A673 (cell line): Measurements from ENCODE around the gene CNN2. TPM values are rescaled to one million over a fixed set of nuclear protein-coding genes. Genes with fewer than 3 reads are reported as not detected.

Experiments used
- BruUV-seq: library from RNA; stranded (reverse); fragments of 400-500 nt; replicated peaks from 2 replicates; lab custom pipeline; 2021; lab: Mats Ljungman, UMichigan
- CTCF ChIA-PET: fragments of 300-600 bp; sonication (Branson Sonifier 250); formaldehyde crosslinking; loops from one replicate; lab custom pipeline; 2022; ENCODE audit warnings: antibody characterized with exemption; lab: Charles Lee
- POLR2A ChIA-PET: fragments of 300-600 bp; sonication (Branson Sonifier 250); formaldehyde crosslinking; loops from one replicate; lab custom pipeline; 2022; ENCODE audit warnings: antibody characterized with exemption; ENCODE audit not compliant: low non-redundant PET; lab: Charles Lee
- DNase-seq: peaks from one replicate; pipeline ENCODE4 v3.0.0-alpha.2; 2015; ENCODE audit warnings: low spot score
- H3K27ac ChIP-seq: fragments of 200-600 bp; sonication (generic); 2 replicates; pipeline ENCODE4 v1.5.1; 2016; ENCODE audit warnings: mixed run types, low read depth, mild to moderate bottlenecking, mixed read lengths, antibody characterized with exemption, low read length; ENCODE audit not compliant: poor library complexity, severe bottlenecking
- H3K27me3 ChIP-seq: fragments of 200-600 bp; sonication (generic); replicated peaks from 2 replicates; pipeline ENCODE4 v1.6.1; 2017; ENCODE audit warnings: mixed run types, low read depth, mild to moderate bottlenecking, mixed read lengths, antibody characterized with exemption, low read length; ENCODE audit not compliant: insufficient read depth, poor library complexity
- H3K36me3 ChIP-seq: fragments of 200-600 bp; sonication (generic); 2 replicates; pipeline ENCODE4 v1.6.1; 2016; ENCODE audit warnings: mixed run types, mild to moderate bottlenecking, mixed read lengths, antibody characterized with exemption, low read length; ENCODE audit not compliant: insufficient read depth, poor library complexity, severe bottlenecking
- H3K4me1 ChIP-seq: fragments of 200-600 bp; sonication (generic); 2 replicates; pipeline ENCODE4 v1.6.1; 2017; ENCODE audit warnings: mixed run types, mild to moderate bottlenecking, mixed read lengths, antibody characterized with exemption, low read length; ENCODE audit not compliant: insufficient read depth, poor library complexity, severe bottlenecking
- H3K4me3 ChIP-seq: fragments of 200-600 bp; sonication (generic); 2 replicates; pipeline ENCODE4 v1.5.1; 2016; ENCODE audit warnings: low read depth, mixed run types, mild to moderate bottlenecking, mixed read lengths, low read length; ENCODE audit not compliant: poor library complexity, severe bottlenecking
- H3K9me3 ChIP-seq: fragments of 200-600 bp; sonication (generic); 2 replicates; pipeline ENCODE4 v1.6.1; 2016; ENCODE audit warnings: mixed run types, low read depth, mild to moderate bottlenecking, mixed read lengths, antibody characterized with exemption, low read length; ENCODE audit not compliant: poor library complexity, severe bottlenecking
- CTCF ChIP-seq: fragments of 300-800, 200-600 bp; sonication (generic); conservative IDR thresholded peaks from 2 replicates; pipeline ENCODE4 v1.5.1; 2017; ENCODE audit warnings: low read depth, mild to moderate bottlenecking, antibody characterized with exemption, low read length, moderate library complexity, mixed read lengths
- EZH2 ChIP-seq: fragments of 200-600 bp; sonication (generic); IDR thresholded peaks from 2 replicates; pipeline ENCODE4 v1.6.1; 2017; ENCODE audit warnings: borderline replicate concordance, low read depth, mild to moderate bottlenecking, mixed read lengths, antibody characterized with exemption, low read length; ENCODE audit not compliant: poor library complexity, severe bottlenecking
- intact Hi-C: fragments of 100-400 bp; cut with micrococcal nuclease; formaldehyde crosslinking; loops from one replicate; pipeline ENCODE4 v1.10.0; 2022; ENCODE audit not compliant: unreplicated experiment
- total RNA-seq: library from RNA; stranded (reverse); gene quantifications from 2 replicates; pipeline ENCODE4 v1.2.3, GENCODE V29; 2021

CNN2 gene
- total RNA-seq, 1 experiment from 2014 or later, result 112 TPM

GRCh38 chr19:1076951-1077350 is 50.5 kb downstream of the CNN2 start:
- TF ChIP-seq CTCF (no peak), EZH2 (no peak)
- no peaks in the 10 kb centered on the region for H3K36me3 ChIP-seq
- no peaks in the 10 kb centered on the region for H3K27me3 ChIP-seq
- no peak overlapping the region for H3K4me3 ChIP-seq
- ChIA-PET CTCF (no interaction called here), POLR2A (no interaction called here)
- peaks cover 6% of the 10 kb centered on the region for H3K4me1 ChIP-seq
- BruUV-seq, result no TSS peak
- H3K27ac ChIP-seq, result no peak overlapping the region
- intact Hi-C loops, result no loop called here
- no peaks in the 10 kb centered on the region for H3K9me3 ChIP-seq
- DNase-seq, result no peak

GRCh38 chr19:1079566-1080111 is 53.2 kb downstream of the CNN2 start:
- BruUV-seq, result no TSS peak
- intact Hi-C loops, result no loop called here
- no peak for DNase-seq
- ChIA-PET CTCF (no interaction called here), POLR2A (no interaction called here)
- Histone ChIP-seq H3K27ac (no peak overlapping the region), H3K27me3 (no peaks in the 10 kb centered on the region), H3K9me3 (no peaks in the 10 kb centered on the region), H3K4me1 (peaks cover 11% of the 10 kb centered on the region), H3K4me3 (no peak overlapping the region), H3K36me3 (no peaks in the 10 kb centered on the region)
- TF ChIP-seq CTCF, result no peak
- TF ChIP-seq EZH2, result no peak

- TF ChIP-seq CTCF, result no peak
- TF ChIP-seq EZH2, result no peak
- Histone ChIP-seq H3K36me3 (no peaks in the 10 kb centered on the region), H3K27me3 (no peaks in the 10 kb centered on the region), H3K4me3 (no peak overlapping the region), H3K4me1 (peaks cover 11% of the 10 kb centered on the region), H3K9me3 (no peaks in the 10 kb centered on the region), H3K27ac (no peak overlapping the region)
- no TSS peak for BruUV-seq
- DNase-seq, result no peak
- ChIA-PET CTCF (no interaction called here), POLR2A (no interaction called here)
- intact Hi-C loops, result no loop called here
Observed at GRCh38 chr19:1080360-1081161, 54.2 kb downstream of the CNN2 start.
